Stromal cell of bone marrow (primary cell): ENCODE measurements around the gene PCDHAC1.

Experiments
- DNase-seq: peaks from one replicate; pipeline ENCODE4 v3.0.0-alpha.2; 2012; ENCODE audit warnings: low read depth

PCDHAC1 gene

GRCh38 chr5:140966293-140967225 lies 40.5 kb downstream of the PCDHAC1 start, which contains the start of gene PCDHAC2:
PCDHAC2 (plus strand) TSS chr5:140966476; CDS start chr5:140966767, 291 bp downstream.
- no peak for DNase-seq

- DNase-seq, result no peak
These were observed 41.3 kb downstream of the PCDHAC1 start for GRCh38 chr5:140967226-140967893.

- no peak for DNase-seq
These were observed 43.8 kb downstream of the PCDHAC1 start for GRCh38 chr5:140969880-140970279.

- DNase-seq, result no peak
These were observed 47.5 kb downstream of the PCDHAC1 start for GRCh38 chr5:140973550-140973949.

GRCh38 chr5:140977003-140977402 lies 50.9 kb downstream of the PCDHAC1 start:
- DNase-seq, result peak; percentile 11

GRCh38 chr5:140978260-140978659 lies 52.2 kb downstream of the PCDHAC1 start:
- DNase-seq, result no peak

- DNase-seq, result no peak
These were observed 52.9 kb downstream of the PCDHAC1 start for GRCh38 chr5:140978983-140979382.
